Fibroblast of pulmonary artery (primary cell): ENCODE data around the gene PITPNM3.

ENCODE experiments used
- DNase-seq: peaks from one replicate; pipeline ENCODE4 v3.0.0-alpha.2; 2010; ENCODE audit warnings: low read depth
- H3K4me3 ChIP-seq: replicated peaks from 2 replicates; pipeline ENCODE4 v1.5.1; 2011; ENCODE audit warnings: low read depth, mild to moderate bottlenecking, control low read depth, low read length, moderate library complexity
- CTCF ChIP-seq: IDR thresholded peaks from 2 replicates; pipeline ENCODE4 v1.5.1; 2011; ENCODE audit warnings: mild to moderate bottlenecking, control low read depth, low read length, inconsistent platforms; ENCODE audit errors: missing control alignments

The PITPNM3 gene

GRCh38 chr17:6462692-6463091, 93.7 kb downstream of the PITPNM3 start:
- no peak for DNase-seq
- no peak for TF ChIP-seq CTCF
- H3K4me3 ChIP-seq, result no peak overlapping the region

- no peak for TF ChIP-seq CTCF
- H3K4me3 ChIP-seq, result no peak overlapping the region
- DNase-seq, result no peak
Measured at GRCh38 chr17:6461792-6462524, 94.4 kb downstream of the PITPNM3 start.

- TF ChIP-seq CTCF, result no peak
- no peak overlapping the region for H3K4me3 ChIP-seq
- no peak for DNase-seq
Measured at GRCh38 chr17:6461246-6461645, 95.1 kb downstream of the PITPNM3 start.

- DNase-seq, result no peak
- no peak overlapping the region for H3K4me3 ChIP-seq
- TF ChIP-seq CTCF, result no peak
Measured at GRCh38 chr17:6460531-6461161, 95.7 kb downstream of the PITPNM3 start.

GRCh38 chr17:6458460-6458950, 97.8 kb downstream of the PITPNM3 start:
- no peak for TF ChIP-seq CTCF

GRCh38 chr17:6457688-6458459, 98.5 kb downstream of the PITPNM3 start:
- no peak for TF ChIP-seq CTCF
- no peak overlapping the region for H3K4me3 ChIP-seq
- DNase-seq, result no peak

More at GRCh38 chr17:6458460-6458950, 97.8 kb downstream of the PITPNM3 start:
- DNase-seq, result no peak
- no peak overlapping the region for H3K4me3 ChIP-seq
